HEK293 (cell line): ENCODE results near the gene TPRX2.

Experiments
- CTCF ChIA-PET: fragments of 350-600 bp; formaldehyde crosslinking; extraction: SDS; loops from one replicate; lab custom pipeline; 2021; ENCODE audit warnings: antibody characterized with exemption; lab: Yijun Ruan, JAX
- POLR2A ChIA-PET: fragments of 300-600 bp; formaldehyde crosslinking; extraction: SDS; loops from one replicate; lab custom pipeline; 2020; ENCODE audit warnings: antibody characterized with exemption, inconsistent platforms; lab: Yijun Ruan, JAX
- H3K27ac ChIP-seq: fragments of 200-500 bp; sonication (Bioruptor generic); 2 replicates; pipeline ENCODE4 v1.5.1; 2014; ENCODE audit warnings: low read depth, low read length, control low read depth, inconsistent platforms; ENCODE audit errors: extremely low read depth
- H3K36me3 ChIP-seq, 2 experiments: fragments of 200-500 bp in 1 of 2; sonication (Bioruptor generic) in 1 of 2; 1 replicate in 1 of 2; 2 replicates in 1 of 2; pipeline ENCODE4 v1.5.1; 2014 to 2017; ENCODE audit warnings: inconsistent platforms in 2 of 2, low read length in 2 of 2; ENCODE audit not compliant: control insufficient read depth in 2 of 2, insufficient read depth in 1 of 2
- H3K4me1 ChIP-seq: fragments of 200-500 bp; sonication (Bioruptor generic); 2 replicates; pipeline ENCODE4 v1.5.1; 2014; ENCODE audit warnings: mild to moderate bottlenecking, low read length, inconsistent platforms; ENCODE audit not compliant: control insufficient read depth, insufficient read depth
- H3K4me3 ChIP-seq: 2 replicates; pipeline ENCODE4 v1.5.1; 2011; ENCODE audit warnings: low read depth, mild to moderate bottlenecking, control low read depth, low read length, moderate library complexity
- H3K9me3 ChIP-seq: fragments of 200-500 bp; sonication (Bioruptor generic); 2 replicates; pipeline ENCODE4 v1.5.1; 2014; ENCODE audit warnings: low read depth, low read length, inconsistent platforms; ENCODE audit not compliant: control insufficient read depth, insufficient read depth
- GFI1B ChIP-seq: fragments of 450-650 bp; formaldehyde crosslinking; IDR thresholded peaks from 2 replicates; pipeline ENCODE4 v1.5.1; 2016; ENCODE audit warnings: missing biosample characterization, missing genetic modification characterization
- GLIS1 ChIP-seq: fragments of 450-650 bp; formaldehyde crosslinking; IDR thresholded peaks from 2 replicates; pipeline ENCODE4 v1.5.1; 2016; ENCODE audit warnings: missing biosample characterization, missing genetic modification characterization
- GLIS2 ChIP-seq: fragments of 450-650 bp; formaldehyde crosslinking; IDR thresholded peaks from 2 replicates; pipeline ENCODE4 v1.5.1; 2016; ENCODE audit warnings: missing biosample characterization, missing genetic modification characterization
- PRDM1 ChIP-seq: fragments of 450-650 bp; formaldehyde crosslinking; IDR thresholded peaks from 2 replicates; pipeline ENCODE4; 2016; ENCODE audit warnings: missing biosample characterization, missing genetic modification characterization
- REST ChIP-seq: fragments of 450-650 bp; formaldehyde crosslinking; IDR thresholded peaks from 2 replicates; pipeline ENCODE4 v1.5.1; 2016; ENCODE audit warnings: missing biosample characterization, missing genetic modification characterization
- ZBTB17 ChIP-seq: fragments of 450-650 bp; formaldehyde crosslinking; IDR thresholded peaks from 2 replicates; pipeline ENCODE4 v1.5.1; 2016; ENCODE audit warnings: missing biosample characterization, missing genetic modification characterization
- ZBTB44 ChIP-seq: fragments of 450-650 bp; IDR thresholded peaks from 2 replicates; pipeline ENCODE4 v1.5.1; 2018; ENCODE audit warnings: missing biosample characterization, mild to moderate bottlenecking, missing genetic modification characterization
- ZIC2 ChIP-seq: fragments of 450-650 bp; formaldehyde crosslinking; IDR thresholded peaks from 2 replicates; pipeline ENCODE4 v1.5.1; 2016; ENCODE audit warnings: missing biosample characterization, missing genetic modification characterization
- ZNF175 ChIP-seq: fragments of 450-650 bp; formaldehyde crosslinking; IDR thresholded peaks from 2 replicates; pipeline ENCODE4 v1.5.1; 2016; ENCODE audit warnings: missing biosample characterization, missing genetic modification characterization
- ZNF248 ChIP-seq: fragments of 450-650 bp; formaldehyde crosslinking; IDR thresholded peaks from 2 replicates; pipeline ENCODE4 v1.5.1; 2017; ENCODE audit warnings: missing biosample characterization, missing genetic modification characterization
- ZNF302 ChIP-seq: fragments of 450-650 bp; formaldehyde crosslinking; IDR thresholded peaks from 2 replicates; pipeline ENCODE4 v1.5.1; 2016; ENCODE audit warnings: missing biosample characterization, missing genetic modification characterization, low read depth
- ZNF366 ChIP-seq: fragments of 450-650 bp; formaldehyde crosslinking; conservative IDR thresholded peaks from 2 replicates; pipeline ENCODE4 v1.5.1; 2016; ENCODE audit warnings: missing biosample characterization, missing genetic modification characterization
- ZNF596 ChIP-seq: fragments of 450-650 bp; IDR thresholded peaks from 2 replicates; pipeline ENCODE4 v1.5.0; 2018; ENCODE audit warnings: missing biosample characterization, mild to moderate bottlenecking, missing genetic modification characterization, moderate library complexity
- ZNF658 ChIP-seq: fragments of 450-650 bp; formaldehyde crosslinking; IDR thresholded peaks from 2 replicates; pipeline ENCODE4; 2016; ENCODE audit warnings: missing biosample characterization, missing genetic modification characterization
- TF ChIP-seq, protein P1 (sequence below): fragments of 450-650 bp; formaldehyde crosslinking; IDR thresholded peaks from 2 replicates; pipeline ENCODE4 v1.5.1; 2016; ENCODE audit warnings: missing biosample characterization, missing genetic modification characterization
- TF ChIP-seq, protein P2 (sequence below): fragments of 450-650 bp; formaldehyde crosslinking; IDR thresholded peaks from 2 replicates; pipeline ENCODE4 v1.5.1; 2016; ENCODE audit warnings: missing biosample characterization, missing genetic modification characterization

The TPRX2 gene

DNA sequence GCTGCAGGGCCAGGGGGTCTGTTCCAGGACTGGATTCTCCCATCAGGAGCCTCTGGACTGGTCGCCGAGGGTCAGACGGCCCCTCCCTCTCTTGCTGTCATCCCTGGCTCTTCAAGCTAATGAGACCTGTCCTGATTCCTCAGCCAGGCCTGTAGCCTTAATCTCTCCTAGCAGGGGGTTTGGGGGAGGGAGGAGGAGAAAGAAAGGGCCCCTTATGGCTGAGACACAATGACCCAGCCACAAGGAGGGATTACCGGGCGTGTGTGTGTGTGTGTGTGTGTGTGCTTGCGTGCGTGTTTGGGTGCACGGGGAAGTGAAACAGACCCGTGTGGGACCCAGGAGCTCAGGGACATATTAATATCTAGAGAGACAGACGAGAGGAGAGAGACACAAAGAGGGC, 39.2 kb upstream of the TPRX2 start:
- Histone ChIP-seq H3K27ac (no peak overlapping the region), H3K36me3 (no peaks in the 10 kb centered on the region), H3K9me3 (no peaks in the 10 kb centered on the region), H3K4me1 (no peaks in the 10 kb centered on the region), H3K4me3 (no peak overlapping the region)
- CTCF ChIA-PET = interaction anchor here (0.7 to 2.6 kb wide), 5 partner anchors 20 to 120 kb away, joined by 4 to 16 read pairs (median 4); no protein-coding TSS in a partner anchor
- POLR2A ChIA-PET = interaction anchor here (0.6 kb wide), 2 partner anchors 28 to 53 kb away, joined by 4 read pairs; no protein-coding TSS in a partner anchor
- TF ChIP-seq ZNF248 (tag by site-specific recombination) = no peak
- peak; percentile 26; the same call in 1 of the 2 replicates for TF ChIP-seq ZIC2
- TF ChIP-seq GFI1B (tag by site-specific recombination) = no peak
- TF ChIP-seq ZBTB44 (tag by site-specific recombination) = no peak
- TF ChIP-seq GLIS1 (tag by site-specific recombination) = peak; percentile 71

DNA sequence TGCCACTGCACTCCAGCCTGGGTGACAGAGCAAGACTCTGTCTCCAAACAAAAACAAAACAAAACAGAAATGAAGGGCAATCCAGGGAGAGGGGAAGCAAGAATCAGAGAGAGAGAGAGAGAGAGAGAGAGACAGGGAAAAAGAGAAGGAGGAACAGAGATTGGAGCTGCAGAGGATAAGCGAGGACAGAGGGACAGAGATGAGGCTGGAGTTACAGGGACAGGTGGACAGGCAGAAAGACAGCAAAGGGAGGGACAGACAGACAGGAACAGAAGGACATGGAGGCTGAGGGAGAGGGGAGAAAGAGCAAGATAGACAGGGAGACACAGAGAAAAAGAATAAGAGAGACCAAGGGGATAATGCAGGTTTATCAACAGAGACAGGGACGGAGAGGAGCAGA, 38.6 kb upstream of the TPRX2 start:
- no peak overlapping the region for H3K4me3 ChIP-seq
- TF ChIP-seq ZNF302 (tag by site-specific recombination) = no peak
- TF ChIP-seq PRDM1 = 0 out of 2 replicates have a peak, but pooled peaks have one; percentile 27
- TF ChIP-seq ZNF596 = peak; percentile 30; the same call in 1 of the 2 replicates
- TF ChIP-seq, protein P1, sequence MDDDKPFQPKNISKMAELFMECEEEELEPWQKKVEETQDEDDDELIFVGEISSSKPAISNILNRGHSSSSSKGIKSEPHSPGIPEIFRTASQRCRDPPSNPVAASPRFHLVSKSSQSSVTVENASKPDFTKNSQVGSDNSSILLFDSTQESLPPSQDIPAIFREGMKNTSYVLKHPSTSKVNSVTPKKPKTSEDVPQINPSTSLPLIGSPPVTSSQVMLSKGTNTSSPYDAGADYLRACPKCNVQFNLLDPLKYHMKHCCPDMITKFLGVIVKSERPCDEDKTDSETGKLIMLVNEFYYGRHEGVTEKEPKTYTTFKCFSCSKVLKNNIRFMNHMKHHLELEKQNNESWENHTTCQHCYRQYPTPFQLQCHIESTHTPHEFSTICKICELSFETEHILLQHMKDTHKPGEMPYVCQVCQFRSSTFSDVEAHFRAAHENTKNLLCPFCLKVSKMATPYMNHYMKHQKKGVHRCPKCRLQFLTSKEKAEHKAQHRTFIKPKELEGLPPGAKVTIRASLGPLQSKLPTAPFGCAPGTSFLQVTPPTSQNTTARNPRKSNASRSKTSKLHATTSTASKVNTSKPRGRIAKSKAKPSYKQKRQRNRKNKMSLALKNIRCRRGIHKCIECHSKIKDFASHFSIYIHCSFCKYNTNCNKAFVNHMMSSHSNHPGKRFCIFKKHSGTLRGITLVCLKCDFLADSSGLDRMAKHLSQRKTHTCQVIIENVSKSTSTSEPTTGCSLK (tag by site-specific recombination) = no peak
- no peak for TF ChIP-seq REST (tag by site-specific recombination)
- TF ChIP-seq ZNF175 = no peak
- peak; percentile 46; the same call in 1 of the 2 replicates for TF ChIP-seq ZNF366 (tag by site-specific recombination)
- TF ChIP-seq, protein P2, sequence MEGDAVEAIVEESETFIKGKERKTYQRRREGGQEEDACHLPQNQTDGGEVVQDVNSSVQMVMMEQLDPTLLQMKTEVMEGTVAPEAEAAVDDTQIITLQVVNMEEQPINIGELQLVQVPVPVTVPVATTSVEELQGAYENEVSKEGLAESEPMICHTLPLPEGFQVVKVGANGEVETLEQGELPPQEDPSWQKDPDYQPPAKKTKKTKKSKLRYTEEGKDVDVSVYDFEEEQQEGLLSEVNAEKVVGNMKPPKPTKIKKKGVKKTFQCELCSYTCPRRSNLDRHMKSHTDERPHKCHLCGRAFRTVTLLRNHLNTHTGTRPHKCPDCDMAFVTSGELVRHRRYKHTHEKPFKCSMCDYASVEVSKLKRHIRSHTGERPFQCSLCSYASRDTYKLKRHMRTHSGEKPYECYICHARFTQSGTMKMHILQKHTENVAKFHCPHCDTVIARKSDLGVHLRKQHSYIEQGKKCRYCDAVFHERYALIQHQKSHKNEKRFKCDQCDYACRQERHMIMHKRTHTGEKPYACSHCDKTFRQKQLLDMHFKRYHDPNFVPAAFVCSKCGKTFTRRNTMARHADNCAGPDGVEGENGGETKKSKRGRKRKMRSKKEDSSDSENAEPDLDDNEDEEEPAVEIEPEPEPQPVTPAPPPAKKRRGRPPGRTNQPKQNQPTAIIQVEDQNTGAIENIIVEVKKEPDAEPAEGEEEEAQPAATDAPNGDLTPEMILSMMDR (tag by site-specific recombination) = no peak
- TF ChIP-seq ZBTB17 (tag by site-specific recombination) = peak; percentile 60; the same call in 1 of the 2 replicates
- no peak for TF ChIP-seq GLIS2 (tag by site-specific recombination)
- TF ChIP-seq ZNF658 (tag by site-specific recombination) = no peak
- H3K4me1 ChIP-seq = no peaks in the 10 kb centered on the region
- H3K9me3 ChIP-seq = no peaks in the 10 kb centered on the region
- ChIA-PET CTCF (interaction anchor here (0.9 to 2.6 kb wide), 4 partner anchors 20 to 76 kb away, joined by 3 to 16 read pairs (median 4); no protein-coding TSS in a partner anchor), POLR2A (no interaction called here)
- H3K27ac ChIP-seq = no peak overlapping the region
- H3K36me3 ChIP-seq = no peaks in the 10 kb centered on the region
